DOHH2 (cell line): ENCODE data around the gene PRAF2.

Experiments
- CTCF ChIP-seq: fragments of 200-600 bp; sonication (generic); IDR thresholded peaks from one replicate; pipeline ENCODE4 v1.5.1; 2014; ENCODE audit warnings: antibody characterized with exemption, mild to moderate bottlenecking, low read depth, low read length; ENCODE audit not compliant: poor library complexity, severe bottlenecking
- EZH2phosphoT487 ChIP-seq: fragments of 200-600 bp; sonication (generic); IDR thresholded peaks from 2 replicates; pipeline ENCODE4 v1.6.1; 2017; ENCODE audit warnings: borderline replicate concordance, mild to moderate bottlenecking, antibody characterized with exemption, low read length, moderate library complexity, mixed read lengths

- TF ChIP-seq CTCF: no peak
- TF ChIP-seq EZH2phosphoT487: no peak
Observed at GRCh38 chrX:49110417-49110816, 36.6 kb upstream of the PRAF2 start.
